ENCODE measurements around the gene HNRNPR.
"Not testable (repeated sequence)": the region's sequence is repeated elsewhere in the genome, so short reads cannot be mapped to it uniquely, and the experiment has no call there.

Gene HNRNPR

DNA sequence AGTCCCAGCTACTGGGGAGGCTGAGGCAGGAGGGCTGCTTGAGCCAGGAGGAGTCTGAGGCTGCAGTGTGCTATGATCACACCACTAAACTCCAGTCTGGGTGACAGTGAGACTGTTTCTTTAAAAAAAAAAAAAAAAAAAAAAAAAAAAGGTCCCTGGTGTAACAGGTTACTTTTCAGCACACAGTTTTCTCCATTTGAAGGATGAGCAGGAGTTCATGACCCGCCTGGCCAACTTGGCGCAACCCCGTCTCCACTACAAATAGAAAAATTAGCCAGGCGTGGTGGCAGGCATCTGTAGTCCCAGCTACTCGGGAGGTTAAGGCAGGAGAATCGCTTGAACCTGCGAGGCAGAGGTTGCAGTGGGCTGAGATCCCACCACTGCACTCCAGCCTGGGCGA, 12.4 kb downstream of the HNRNPR start:
- DNase-seq (ENCODE audit: low read depth in 3 of 3) = no peak

DNA sequence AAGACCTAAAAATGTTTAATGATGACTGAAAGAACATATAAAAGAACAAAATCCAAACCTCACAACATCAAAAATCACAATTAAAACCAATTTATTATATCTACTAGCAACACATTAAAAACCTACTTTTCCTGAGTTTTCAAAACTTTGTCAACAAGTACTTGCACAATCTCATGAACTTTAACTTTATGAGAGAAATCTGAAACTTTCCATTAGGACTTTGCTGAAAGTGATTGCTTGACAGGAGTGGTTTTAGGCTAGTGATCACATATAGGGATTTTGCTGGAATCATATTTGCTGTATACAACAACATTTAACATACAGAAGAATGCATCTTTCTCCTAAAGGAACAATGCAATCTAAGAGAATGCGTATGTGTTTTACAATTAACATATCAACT, 13.2 kb downstream of the HNRNPR start:
- DNase-seq (ENCODE audit: low read depth in 3 of 3) = no peak

DNA sequence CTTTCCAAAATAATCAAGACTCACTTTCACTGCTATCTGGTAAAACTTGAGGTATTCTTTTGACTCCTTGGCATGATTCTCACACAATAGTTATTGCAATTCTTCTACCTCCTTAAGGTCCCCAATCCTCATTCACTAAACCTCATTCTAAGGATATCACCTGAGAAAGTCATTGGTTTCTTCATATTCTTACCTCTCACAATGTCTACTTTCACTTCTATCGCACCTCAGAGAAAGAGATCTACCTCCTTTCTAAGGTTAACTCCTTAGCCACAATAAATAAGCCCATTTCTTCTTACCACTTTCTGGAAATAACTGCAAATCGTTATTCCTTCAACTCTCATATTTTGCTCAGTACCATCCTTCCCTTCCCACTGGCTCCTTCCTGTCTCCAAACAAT, 18.7 kb downstream of the HNRNPR start:
- no peak for DNase-seq (ENCODE audit: low read depth in 3 of 3)

DNA sequence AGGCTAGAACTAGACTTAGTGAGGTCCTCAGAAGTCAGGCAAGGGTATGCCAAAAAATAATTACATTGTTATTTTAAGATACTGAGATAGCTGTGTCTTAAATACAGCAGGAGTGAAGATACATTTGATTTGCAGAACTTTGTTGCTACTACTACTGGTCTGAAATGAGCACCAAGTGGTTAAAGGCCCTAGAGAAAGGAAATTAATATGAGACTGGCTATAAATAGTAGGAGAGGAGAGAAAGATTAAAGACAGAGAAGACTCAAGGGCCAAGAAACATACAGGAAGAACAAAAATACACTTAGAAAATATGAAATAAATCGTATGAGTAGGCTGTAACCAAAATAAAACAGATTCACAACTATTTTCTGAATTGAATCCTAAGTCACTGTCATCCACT, 21.3 kb downstream of the HNRNPR start:
- no peak for DNase-seq (ENCODE audit: low read depth in 3 of 3)

DNA sequence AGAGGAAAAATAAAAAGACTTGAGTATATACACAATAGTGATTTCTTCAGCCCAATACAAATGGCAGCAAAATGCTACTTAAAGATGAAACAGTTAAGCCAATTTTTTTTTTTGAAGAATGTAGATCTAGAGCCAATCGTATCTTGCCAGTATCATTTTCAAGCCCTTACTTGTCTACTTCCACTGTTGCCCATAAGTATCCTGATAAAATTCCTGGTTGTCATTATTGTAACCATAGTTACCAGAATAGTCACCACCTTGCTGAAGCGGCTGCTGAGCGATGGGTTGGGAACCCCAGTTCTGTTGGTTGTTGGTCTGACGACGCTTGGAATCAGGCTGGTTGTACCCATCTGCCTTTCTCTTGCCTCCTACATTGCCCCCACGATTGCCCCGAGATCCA, 33.8 kb downstream of the HNRNPR start:
- not testable (repeated sequence) for DNase-seq (ENCODE audit: low read depth in 3 of 3)

DNA sequence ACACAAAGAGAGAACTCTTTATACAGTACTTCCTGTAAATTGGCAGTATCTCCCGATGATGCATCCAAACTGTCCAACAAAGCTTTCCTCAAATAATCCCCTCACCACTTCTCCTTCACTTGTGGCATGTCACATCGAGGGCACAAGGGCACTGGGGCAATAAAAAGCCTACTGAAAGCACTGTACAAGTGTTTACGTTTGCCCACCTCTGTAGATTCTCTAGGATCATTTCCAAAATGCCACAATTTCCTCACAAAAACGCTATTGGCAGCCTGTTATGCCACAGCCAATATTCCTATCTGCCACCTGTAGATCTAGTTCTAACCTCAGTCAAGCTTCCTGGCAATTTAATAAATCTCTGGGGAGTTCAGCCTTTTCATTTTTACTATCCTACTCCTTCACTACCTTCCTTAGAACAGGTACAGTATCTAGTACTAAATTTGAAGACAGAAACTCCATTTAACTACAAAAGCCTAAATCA, 39.9 kb downstream of the HNRNPR start:
- DNase-seq (ENCODE audit: low read depth in 3 of 3) = no peak

DNA sequence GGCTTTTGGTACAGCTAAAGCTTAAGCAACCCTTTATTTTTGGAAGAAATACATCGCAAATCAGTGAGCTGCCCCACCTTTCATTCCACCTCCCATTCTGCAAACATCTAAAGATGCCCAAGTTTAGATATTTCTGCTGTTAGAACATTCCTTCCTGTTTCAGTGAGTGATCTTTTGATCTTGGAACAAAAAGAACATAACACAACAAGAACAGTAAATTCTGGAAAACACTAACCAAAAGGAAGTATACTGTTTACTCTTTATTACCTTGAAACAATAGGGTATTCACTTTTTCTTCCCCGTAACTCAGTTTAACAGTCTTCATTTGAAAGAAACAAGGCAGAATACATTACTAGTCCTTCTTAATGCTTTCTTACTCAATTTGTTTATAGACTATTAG, 40.6 kb downstream of the HNRNPR start:
- no peak for DNase-seq (ENCODE audit: low read depth in 3 of 3)

DNA sequence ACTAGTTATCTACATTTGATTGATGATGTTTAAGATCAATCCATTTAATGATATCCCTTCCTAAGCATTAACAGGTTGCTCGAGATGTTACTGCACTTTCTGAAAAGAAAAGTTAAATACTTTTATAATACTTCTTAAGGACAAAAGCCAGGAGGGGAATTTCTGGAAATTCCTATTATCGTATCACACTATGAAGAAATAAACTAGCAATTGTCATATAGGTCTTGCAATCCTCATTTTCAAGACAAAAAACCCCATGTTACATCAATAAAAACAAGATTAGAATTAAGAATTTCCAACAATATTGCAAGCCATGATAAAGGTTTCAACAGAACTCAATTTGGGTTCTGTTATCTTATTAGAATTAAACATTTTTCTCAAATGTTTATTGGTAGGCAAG, 47.2 kb downstream of the HNRNPR start:
- no peak for DNase-seq (ENCODE audit: low read depth in 3 of 3)

DNA sequence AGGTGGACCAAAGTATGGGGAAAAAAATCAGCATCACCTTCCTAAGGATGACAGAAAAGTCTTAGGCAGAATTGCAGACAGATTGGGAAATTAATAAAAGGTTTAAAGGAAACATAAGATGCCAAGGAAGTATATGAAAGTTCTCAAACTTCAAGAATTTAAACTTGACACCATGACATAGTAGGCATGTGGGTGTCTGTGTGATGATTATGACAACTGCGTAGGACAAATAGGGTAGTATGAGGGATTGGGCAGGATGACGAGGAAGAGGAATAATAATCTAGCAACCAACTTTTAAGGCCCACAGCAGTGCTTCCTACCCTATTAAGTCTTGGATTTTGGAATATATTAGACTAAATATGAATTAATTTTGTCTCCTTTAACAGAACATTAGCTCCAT, 52.4 kb downstream of the HNRNPR start:
- no peak for DNase-seq (ENCODE audit: low read depth in 3 of 3)

DNA sequence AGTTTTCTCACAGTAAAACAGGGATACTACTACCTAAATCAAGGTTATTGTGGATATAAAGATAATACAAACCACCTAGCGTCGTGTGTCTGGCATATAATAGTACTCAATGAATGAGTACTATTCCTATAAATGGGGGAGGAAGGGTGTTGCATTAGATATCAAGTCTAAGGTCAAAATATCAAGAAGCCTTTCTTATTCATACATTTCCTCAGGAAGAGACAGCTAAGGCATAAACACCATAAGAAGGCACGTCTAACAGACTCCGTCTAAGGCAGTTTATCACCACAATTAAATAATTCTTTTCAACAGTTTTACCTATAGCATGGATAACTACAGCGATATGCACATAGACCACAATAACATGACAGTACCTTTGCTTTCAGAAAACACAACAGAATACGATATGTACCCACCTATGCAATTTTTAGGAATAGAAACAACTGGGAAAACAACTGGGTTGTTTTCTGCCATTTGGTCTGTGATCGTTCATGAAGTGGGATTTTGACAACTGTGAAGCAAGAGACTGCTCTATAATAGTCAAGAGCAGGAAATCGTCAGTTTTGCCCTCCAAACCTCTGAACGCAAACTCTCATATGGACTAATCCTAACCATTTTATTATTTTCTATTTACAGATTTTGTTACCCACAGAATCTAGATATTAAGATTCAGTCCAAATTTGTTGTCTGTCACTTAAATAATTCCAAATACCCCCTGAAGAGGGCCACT, 53.1 kb downstream of the HNRNPR start:
- no peak for DNase-seq (ENCODE audit: low read depth in 3 of 3)

DNA sequence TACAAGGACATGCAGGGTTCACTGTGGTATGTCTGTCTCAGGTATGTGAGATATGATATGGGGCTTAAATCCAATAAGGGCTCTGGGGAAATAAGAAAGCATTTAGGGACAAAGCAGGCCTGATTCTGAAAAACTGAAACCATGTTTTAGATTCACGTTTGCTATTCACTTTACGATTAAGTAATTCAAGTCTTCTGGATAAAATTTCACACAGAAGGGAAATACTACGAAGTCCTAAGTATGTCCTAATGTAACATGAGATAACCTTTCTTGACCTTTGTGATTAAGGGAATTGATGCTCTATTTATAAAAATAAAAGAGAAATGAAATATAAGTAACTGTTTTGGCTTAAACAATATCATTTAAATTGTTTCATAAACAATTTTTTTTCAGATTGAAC, 55.4 kb downstream of the HNRNPR start:
- no peak for DNase-seq (ENCODE audit: low read depth in 3 of 3)

DNA sequence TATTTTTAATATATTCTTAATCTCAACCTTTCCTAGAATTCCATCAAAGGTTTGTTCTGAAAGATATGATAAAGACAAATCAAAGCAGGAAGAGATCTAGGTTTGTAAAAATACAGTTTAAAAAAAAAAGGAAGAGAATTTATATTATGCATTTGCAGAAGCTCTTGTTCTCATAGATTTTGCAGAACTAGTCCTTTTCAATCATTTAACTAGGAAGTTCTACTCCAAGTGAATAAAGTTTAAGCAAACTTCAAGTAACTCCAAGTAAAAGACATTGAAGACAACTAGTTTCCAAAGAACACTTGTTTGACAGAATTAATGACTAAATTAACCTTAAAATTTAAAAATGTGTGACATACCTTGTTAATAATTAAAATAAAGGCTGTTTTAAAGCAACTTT, 55.9 kb downstream of the HNRNPR start:
- DNase-seq (ENCODE audit: low read depth in 3 of 3) = no peak

DNA sequence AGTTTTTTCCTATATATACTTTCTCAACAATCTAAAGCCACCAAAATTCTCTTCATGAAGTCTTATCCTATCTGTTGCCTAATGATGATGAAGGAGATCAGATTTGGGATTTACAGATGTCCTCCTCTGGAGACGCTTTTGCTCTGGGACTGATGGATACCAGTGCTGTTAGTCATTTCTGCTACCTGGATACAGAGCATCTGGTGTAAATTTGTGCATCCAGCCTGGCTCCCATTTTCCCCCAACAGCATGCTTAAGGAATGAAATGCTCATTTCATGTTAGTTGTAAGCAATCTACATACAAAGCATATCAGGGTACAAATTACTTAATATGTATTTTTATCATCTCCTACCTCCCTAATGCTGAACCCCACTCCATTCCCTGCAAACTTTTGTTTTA, 57.7 kb downstream of the HNRNPR start:
- DNase-seq (ENCODE audit: low read depth in 3 of 3) = no peak

DNA sequence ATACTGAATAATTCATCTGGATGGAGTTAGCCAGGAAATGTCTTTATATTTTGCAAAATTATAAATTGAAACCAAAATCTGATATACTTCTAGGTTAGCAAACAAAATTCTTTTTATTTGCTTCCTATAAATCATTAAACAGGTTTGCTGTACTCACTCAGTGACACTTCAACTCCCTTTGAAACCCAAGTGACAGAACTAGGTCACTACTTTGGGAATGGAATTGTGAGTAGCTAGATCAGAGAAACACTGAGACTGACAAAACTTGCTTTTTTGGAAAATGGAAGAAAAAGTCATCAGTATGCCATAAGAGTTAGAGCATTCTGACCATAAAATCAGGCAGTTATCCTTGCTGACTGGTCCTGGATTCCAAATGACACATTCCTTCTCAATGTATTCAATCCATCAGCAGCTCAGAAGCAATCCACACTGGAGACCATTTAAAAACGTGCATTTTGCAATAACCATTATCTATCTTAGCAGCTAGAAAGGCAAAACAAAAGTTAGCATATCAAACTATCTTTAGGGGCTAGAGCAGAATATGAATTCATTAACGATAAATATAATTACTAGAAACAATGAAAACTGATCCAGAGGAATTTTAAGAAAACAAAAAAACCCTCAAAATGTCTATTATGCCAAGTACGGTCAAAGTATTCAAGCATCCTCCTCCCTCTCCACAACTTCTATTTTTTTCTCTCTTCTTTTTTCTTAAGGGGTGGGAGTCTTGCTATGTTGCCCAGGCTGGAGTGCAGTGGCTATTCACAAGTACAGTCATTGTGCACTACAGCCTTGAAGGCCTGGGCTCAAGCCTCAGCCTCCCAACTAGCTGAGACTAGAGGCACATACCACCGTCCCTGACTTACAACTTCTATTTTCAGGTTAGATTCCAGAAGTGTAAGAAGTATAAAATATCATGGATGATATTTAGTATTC, 60.1 kb downstream of the HNRNPR start:
- no peak for DNase-seq (ENCODE audit: low read depth in 3 of 3)

DNA sequence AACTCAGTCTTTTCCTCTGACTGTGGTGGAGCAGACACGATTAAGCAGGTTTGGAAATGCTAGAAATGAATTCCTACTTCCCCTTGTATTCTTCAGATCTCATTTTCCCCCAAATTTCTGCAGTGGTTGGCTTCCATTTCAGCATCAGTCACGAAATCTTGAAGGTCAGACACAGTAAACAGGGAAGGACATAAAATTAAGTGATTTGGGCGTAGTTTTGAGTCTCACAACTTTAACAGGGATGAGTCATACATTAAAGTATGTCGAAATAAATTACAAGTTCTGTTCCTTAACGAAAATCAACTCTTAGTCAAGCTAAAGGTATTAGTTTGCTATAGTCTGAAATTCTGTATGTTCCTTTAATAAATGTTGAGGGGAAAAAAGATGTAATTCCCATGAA, 61.1 kb downstream of the HNRNPR start:
- DNase-seq (ENCODE audit: low read depth in 3 of 3) = no peak

DNA sequence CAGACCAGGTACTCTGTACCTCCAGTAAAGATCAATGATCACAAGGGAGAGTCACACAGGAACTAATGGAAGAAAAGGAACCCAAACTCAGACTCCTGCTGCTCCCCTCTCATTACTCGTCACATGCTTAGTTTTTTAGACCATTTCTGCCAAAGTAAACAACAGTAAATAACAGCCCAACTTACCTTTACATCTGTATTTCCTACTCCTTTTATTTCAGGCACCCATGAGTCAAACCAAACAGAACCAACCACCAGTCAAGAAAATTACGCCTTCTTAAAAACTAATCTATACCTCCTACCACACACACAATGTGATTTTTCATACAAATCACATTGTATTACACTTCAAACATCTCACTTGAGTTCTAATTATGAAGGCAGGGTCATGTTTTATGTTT, 65.4 kb downstream of the HNRNPR start:
- DNase-seq (ENCODE audit: low read depth in 3 of 3) = no peak

DNA sequence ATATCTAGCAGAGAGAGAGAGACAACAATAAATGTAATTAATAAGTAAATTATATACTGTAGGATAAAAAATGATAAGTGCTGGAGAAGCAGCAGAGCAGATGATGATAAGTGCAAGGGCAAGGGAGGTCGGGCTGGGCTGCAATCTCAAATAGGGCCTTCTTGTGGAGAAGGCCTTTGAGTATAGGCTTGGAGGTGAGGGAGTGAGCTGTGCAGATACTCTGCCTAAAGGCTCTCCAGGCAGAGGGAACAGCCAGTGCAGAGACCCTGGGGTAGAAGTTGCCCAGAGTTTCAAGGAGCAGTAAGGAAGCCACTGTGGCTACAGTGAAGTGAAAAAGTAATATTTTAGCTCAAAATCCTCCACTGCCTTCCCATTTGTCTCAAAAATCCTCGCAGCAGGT, 67.6 kb downstream of the HNRNPR start:
- DNase-seq (ENCODE audit: low read depth in 3 of 3) = no peak

DNA sequence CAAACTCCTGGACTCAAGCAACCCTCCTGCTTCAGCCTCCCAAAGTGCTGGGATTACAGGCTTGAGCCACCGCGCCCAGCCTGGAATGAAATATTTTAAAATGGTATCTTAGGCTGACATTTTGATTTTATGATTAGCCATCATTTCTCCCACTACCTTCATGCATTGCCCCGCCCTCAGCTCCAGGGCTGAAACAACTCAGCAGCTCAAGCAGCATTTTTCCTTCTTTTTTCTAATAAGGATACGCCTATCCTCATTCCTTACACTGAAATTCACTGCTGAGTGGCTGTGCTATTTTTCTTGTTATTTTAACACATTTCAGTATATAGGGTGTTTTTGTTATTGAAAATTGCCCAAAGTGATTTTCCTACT, 70.0 kb downstream of the HNRNPR start:
- no peak for DNase-seq (ENCODE audit: low read depth in 3 of 3)

DNA sequence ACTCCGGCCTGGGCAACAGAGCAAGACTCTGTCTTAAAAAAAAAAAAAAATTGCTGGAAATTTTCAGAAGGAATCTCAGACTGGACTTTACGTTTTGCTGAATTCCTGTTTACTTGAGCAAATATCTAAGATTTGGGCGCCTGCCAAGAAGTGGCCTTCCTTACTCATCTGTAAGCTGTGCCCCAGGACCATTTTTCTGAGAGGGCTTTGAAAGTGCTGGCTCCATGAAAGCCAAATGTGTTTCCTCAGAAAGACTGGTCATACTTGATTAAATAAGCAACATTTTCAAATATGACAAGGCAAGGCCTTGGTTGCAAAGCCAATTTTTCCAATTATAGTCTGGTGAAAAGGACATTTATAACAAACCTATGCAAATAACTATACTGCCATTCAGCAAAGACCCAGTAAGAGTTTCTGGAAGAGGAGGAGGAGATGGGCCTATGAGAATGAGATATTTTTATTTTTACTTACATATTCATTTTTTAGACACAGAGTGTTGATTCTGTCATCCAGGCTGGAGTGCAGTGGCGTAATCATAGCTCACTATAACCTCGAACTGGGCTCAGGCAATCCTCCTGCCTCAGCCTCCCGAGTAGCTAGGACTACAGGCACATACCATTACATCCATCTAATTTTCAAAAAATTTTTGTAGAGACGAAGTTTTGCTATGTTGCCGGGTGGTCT, 70.5 kb downstream of the HNRNPR start:
- no peak for DNase-seq (ENCODE audit: low read depth in 3 of 3)

DNA sequence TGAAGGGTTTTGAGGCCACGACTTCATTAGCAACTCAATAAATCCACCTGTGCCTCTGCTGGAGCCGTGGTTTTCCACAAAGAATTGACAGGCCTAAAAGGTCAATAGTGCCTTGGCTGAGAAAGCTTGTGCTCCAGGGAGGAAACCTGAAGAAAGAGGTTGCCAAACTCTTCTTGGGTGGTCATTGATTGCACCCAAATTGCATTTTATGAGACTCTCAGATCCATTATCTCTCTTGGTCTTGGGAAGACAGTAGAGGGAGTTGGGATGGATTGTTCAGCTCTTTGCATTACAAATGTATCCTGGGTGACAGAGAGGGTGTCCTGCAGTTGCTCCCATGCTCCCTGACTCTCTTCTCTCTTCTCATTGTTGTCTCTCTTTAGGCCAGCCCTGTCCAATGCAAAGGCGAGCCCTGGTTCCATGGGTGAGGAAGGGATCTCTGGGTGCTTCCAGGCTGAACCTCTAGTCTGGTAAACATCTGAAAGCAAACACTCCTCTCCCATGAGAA, 80.7 kb downstream of the HNRNPR start:
- no peak for DNase-seq (ENCODE audit: low read depth in 3 of 3)

DNA sequence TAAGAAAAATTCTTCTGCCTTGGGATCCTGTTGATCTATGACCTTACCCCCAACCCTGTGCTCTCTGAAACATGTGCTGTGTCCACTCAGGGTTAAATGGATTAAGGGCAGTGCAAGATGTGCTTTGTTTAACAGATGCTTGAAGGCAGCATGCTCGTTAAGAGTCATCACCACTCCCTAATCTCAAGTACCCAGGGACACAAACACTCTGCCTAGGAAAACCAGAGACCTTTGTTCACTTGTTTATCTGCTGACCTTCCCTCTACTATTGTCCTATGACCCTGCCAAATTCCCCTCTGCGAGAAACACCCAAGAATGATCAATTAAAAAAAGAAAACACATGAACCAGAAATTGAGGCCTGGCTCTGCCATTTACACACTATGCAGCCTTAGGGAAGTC, 86.0 kb downstream of the HNRNPR start:
- DNase-seq (ENCODE audit: low read depth in 3 of 3) = not testable (repeated sequence)

DNA sequence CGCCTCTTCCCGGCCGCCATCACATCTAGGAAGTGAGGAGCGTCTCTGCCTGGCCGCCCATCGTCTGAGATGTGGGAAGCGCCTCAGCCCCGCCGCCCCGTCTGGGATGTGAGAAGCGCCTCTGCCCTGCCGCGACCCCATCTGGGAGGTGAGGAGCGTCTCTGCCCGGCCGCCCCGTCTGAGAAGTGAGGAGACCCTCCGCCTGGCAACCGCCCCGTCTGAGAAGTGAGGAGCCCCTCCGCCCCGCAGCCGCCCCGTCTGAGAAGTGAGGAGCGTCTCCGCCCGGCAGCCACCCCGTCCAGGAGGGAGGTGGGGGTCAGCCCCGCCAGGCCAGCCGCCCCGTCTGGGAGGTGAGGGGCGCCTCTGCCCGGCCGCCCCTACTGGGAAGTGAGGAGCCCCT, 86.7 kb downstream of the HNRNPR start:
- DNase-seq (ENCODE audit: low read depth in 3 of 3) = not testable (repeated sequence)
